Hematopoietic multipotent progenitor cell treated with erythropoietin and hydrocortisone succinate and interleukin-3 and kit ligand, for 17 days (in vitro differentiated cells): ENCODE results near the gene WDR46.

ENCODE experiments used
- DNase-seq: peaks from one replicate; pipeline ENCODE4 v3.0.0-alpha.2; 2015; ENCODE audit warnings: low spot score

The WDR46 gene

GRCh38 chr6:33313709-33314514 is 24.9 kb upstream of the WDR46 start, which contains the start of gene TAPBP:
Gene TAPBP (minus strand): TSS chr6:33314078. CDS start chr6:33314041, 37 bp downstream.
- peak; percentile 84 for DNase-seq

- peak; percentile 50 for DNase-seq
Observed at GRCh38 chr6:33313105-33313708, 24.2 kb upstream of the WDR46 start.

- DNase-seq, result peak; percentile 80
Observed at GRCh38 chr6:33312361-33313104, 23.5 kb upstream of the WDR46 start.

- DNase-seq, result no peak
Observed at GRCh38 chr6:33306356-33306755, 17.3 kb upstream of the WDR46 start.

GRCh38 chr6:33305052-33305451 is 16.0 kb upstream of the WDR46 start:
- DNase-seq, result no peak

- DNase-seq, result no peak
Observed at GRCh38 chr6:33304216-33304615, 15.2 kb upstream of the WDR46 start.

- no peak for DNase-seq
Observed at GRCh38 chr6:33301877-33302276, 12.8 kb upstream of the WDR46 start.

GRCh38 chr6:33299237-33299944 is 10.4 kb upstream of the WDR46 start:
- DNase-seq, result peak; percentile 93

- DNase-seq, result no peak
Observed at GRCh38 chr6:33298773-33299236, 9.8 kb upstream of the WDR46 start, which contains the start of gene RGL2. Gene RGL2 (minus strand): TSS chr6:33298942. CDS start chr6:33298610, 332 bp downstream.

GRCh38 chr6:33297956-33298772 is 9.1 kb upstream of the WDR46 start:
- DNase-seq, result peak; percentile 63

- no peak for DNase-seq
Observed at GRCh38 chr6:33297406-33297955, 8.4 kb upstream of the WDR46 start.

- DNase-seq, result no peak
Observed at GRCh38 chr6:33296797-33297405, 7.9 kb upstream of the WDR46 start.

- DNase-seq, result no peak
Observed at GRCh38 chr6:33295621-33296369, 6.8 kb upstream of the WDR46 start.

GRCh38 chr6:33294086-33294823 is 5.2 kb upstream of the WDR46 start:
- DNase-seq, result no peak

- no peak for DNase-seq
Observed at GRCh38 chr6:33292996-33293682, 4.1 kb upstream of the WDR46 start.

- no peak for DNase-seq
Observed at GRCh38 chr6:33290459-33290858, 1.4 kb upstream of the WDR46 start.

GRCh38 chr6:33289784-33290315 is 811 bp upstream of the WDR46 start:
- no peak for DNase-seq
